Caco-2 (cell line): Measurements from ENCODE around the gene ACOXL. TPM values are rescaled to one million over a fixed set of nuclear protein-coding genes. Genes with fewer than 3 reads are reported as not detected.

ENCODE experiments used
- BruUV-seq: library from RNA; stranded (reverse); fragments of 400-500 nt; replicated peaks from 2 replicates; lab custom pipeline; 2021; lab: Mats Ljungman, UMichigan
- CTCF ChIA-PET: fragments of 300-600 bp; sonication (Branson Sonifier 250); formaldehyde crosslinking; loops from one replicate; lab custom pipeline; 2022; ENCODE audit warnings: antibody characterized with exemption; lab: Charles Lee
- POLR2A ChIA-PET: fragments of 300-600 bp; sonication (Branson Sonifier 250); formaldehyde crosslinking; loops from one replicate; lab custom pipeline; 2022; ENCODE audit warnings: antibody characterized with exemption; lab: Charles Lee
- DNase-seq, 2 experiments: peaks; one replicate each; pipeline versions ENCODE4 v3.0.0 to v3.0.0-alpha.2; 2020 to 2022
- H3K27me3 ChIP-seq: replicated peaks from 2 replicates; pipeline ENCODE4 v1.6.0; 2011; ENCODE audit warnings: low read length; ENCODE audit not compliant: control insufficient read depth, insufficient read depth
- H3K36me3 ChIP-seq: 2 replicates; pipeline ENCODE4 v1.5.1; 2011; ENCODE audit warnings: low read length; ENCODE audit not compliant: control insufficient read depth, insufficient read depth
- H3K4me1 ChIP-seq: fragments of 250-450 bp; sonication (Bioruptor Pico); 2 replicates; pipeline ENCODE4 v1.5.1; 2020; ENCODE audit warnings: mild to moderate bottlenecking
- H3K4me3 ChIP-seq: 2 replicates; pipeline ENCODE4 v1.5.1; 2011; ENCODE audit warnings: low read depth, mild to moderate bottlenecking, control low read depth, low read length
- H3K9me3 ChIP-seq: fragments of 250-450 bp; sonication (Bioruptor Pico); 2 replicates; pipeline ENCODE4 v1.5.1; 2020; ENCODE audit warnings: mild to moderate bottlenecking, moderate library complexity
- H3K27ac Mint-ChIP-seq: one replicate; pipeline ENCODE4 v1.8.0; 2022; ENCODE audit warnings: mixed read lengths; ENCODE audit not compliant: unreplicated experiment
- H3K27me3 Mint-ChIP-seq: one replicate; pipeline ENCODE4 v1.8.0; 2022; ENCODE audit warnings: mixed read lengths; ENCODE audit not compliant: insufficient read depth, unreplicated experiment
- H3K36me3 Mint-ChIP-seq: one replicate; pipeline ENCODE4 v1.8.0; 2022; ENCODE audit warnings: mild to moderate bottlenecking, mixed read lengths; ENCODE audit not compliant: insufficient read depth, unreplicated experiment
- H3K4me1 Mint-ChIP-seq: one replicate; pipeline ENCODE4 v1.8.0; 2022; ENCODE audit warnings: low read depth, mixed read lengths; ENCODE audit not compliant: unreplicated experiment
- H3K4me3 Mint-ChIP-seq: one replicate; pipeline ENCODE4 v1.8.0; 2022; ENCODE audit warnings: mild to moderate bottlenecking, moderate library complexity, mixed read lengths; ENCODE audit not compliant: unreplicated experiment
- H3K9me3 Mint-ChIP-seq: one replicate; pipeline ENCODE4 v1.8.0; 2022; ENCODE audit warnings: mixed read lengths; ENCODE audit not compliant: unreplicated experiment
- CTCF ChIP-seq, 2 experiments: fragments of 200-600 bp in 1 of 2; IDR thresholded peaks; 1 replicate in 1 of 2; 2 replicates in 1 of 2; pipeline versions ENCODE4 v1.5.1 to v1.8.0; 2011 to 2022; ENCODE audit warnings: antibody characterized with exemption in 1 of 2, control low read depth in 1 of 2, inconsistent platforms in 1 of 2, low read depth in 1 of 2, low read length in 1 of 2, mild to moderate bottlenecking in 1 of 2, moderate library complexity in 1 of 2; ENCODE audit not compliant: insufficient read depth in 1 of 2, severe bottlenecking in 1 of 2, unreplicated experiment in 1 of 2
- intact Hi-C: fragments of 100-400 bp; cut with micrococcal nuclease; formaldehyde crosslinking; loops from one replicate; pipeline ENCODE4 v1.10.0; 2022; ENCODE audit not compliant: unreplicated experiment
- total RNA-seq: library from RNA; stranded (reverse); gene quantifications from 2 replicates; pipeline ENCODE4 v1.2.3, GENCODE V29; 2022

ACOXL gene
- total RNA-seq, 1 experiment from 2014 or later = 2.6 TPM

- Mint-ChIP-seq H3K9me3 (no peaks in the 10 kb centered on the region), H3K36me3 (no peaks in the 10 kb centered on the region), H3K4me3 (no peak overlapping the region), H3K4me1 (no peaks in the 10 kb centered on the region), H3K27me3 (peaks cover 4% of the 10 kb centered on the region), H3K27ac (no peak overlapping the region)
- no peaks in the 10 kb centered on the region for H3K9me3 ChIP-seq
- intact Hi-C loops = no loop called here
- no peak for TF ChIP-seq CTCF (IDR thresholded peaks at IDR 0.05; ENCODE audit: insufficient read depth in 1 of 2, low read depth in 1 of 2, low read length in 1 of 2, severe bottlenecking in 1 of 2, unreplicated experiment in 1 of 2)
- H3K27me3 ChIP-seq = no peaks in the 10 kb centered on the region
- CTCF ChIA-PET = no interaction called here
- POLR2A ChIA-PET = no interaction called here
- H3K4me3 ChIP-seq = no peak overlapping the region
- BruUV-seq = no TSS peak
- no peaks in the 10 kb centered on the region for H3K4me1 ChIP-seq
- H3K36me3 ChIP-seq = no peaks in the 10 kb centered on the region
- no peak for DNase-seq
These were observed 132.4 kb downstream of the ACOXL start for GRCh38 chr2:110864731-110865130.

GRCh38 chr2:110865188-110865587 is 132.8 kb downstream of the ACOXL start:
- Mint-ChIP-seq H3K36me3 (no peaks in the 10 kb centered on the region), H3K4me1 (no peaks in the 10 kb centered on the region), H3K4me3 (no peak overlapping the region), H3K9me3 (no peaks in the 10 kb centered on the region), H3K27me3 (peaks cover 4% of the 10 kb centered on the region), H3K27ac (no peak overlapping the region)
- Histone ChIP-seq H3K36me3 (no peaks in the 10 kb centered on the region), H3K4me1 (no peaks in the 10 kb centered on the region), H3K27me3 (no peaks in the 10 kb centered on the region), H3K4me3 (no peak overlapping the region), H3K9me3 (no peaks in the 10 kb centered on the region)
- no TSS peak for BruUV-seq
- CTCF ChIA-PET = no interaction called here
- no peak for DNase-seq
- POLR2A ChIA-PET = no interaction called here
- intact Hi-C loops = no loop called here
- TF ChIP-seq CTCF (IDR thresholded peaks at IDR 0.05; ENCODE audit: insufficient read depth in 1 of 2, low read depth in 1 of 2, low read length in 1 of 2, severe bottlenecking in 1 of 2, unreplicated experiment in 1 of 2) = no peak

GRCh38 chr2:110866045-110866444 is 133.7 kb downstream of the ACOXL start:
- Histone ChIP-seq H3K4me1 (no peaks in the 10 kb centered on the region), H3K9me3 (no peaks in the 10 kb centered on the region), H3K4me3 (no peak overlapping the region), H3K36me3 (no peaks in the 10 kb centered on the region), H3K27me3 (no peaks in the 10 kb centered on the region)
- TF ChIP-seq CTCF (IDR thresholded peaks at IDR 0.05; ENCODE audit: insufficient read depth in 1 of 2, low read depth in 1 of 2, low read length in 1 of 2, severe bottlenecking in 1 of 2, unreplicated experiment in 1 of 2) = no peak
- intact Hi-C loops = no loop called here
- Mint-ChIP-seq H3K4me3 (no peak overlapping the region), H3K4me1 (no peaks in the 10 kb centered on the region), H3K27ac (no peak overlapping the region), H3K36me3 (no peaks in the 10 kb centered on the region), H3K9me3 (no peaks in the 10 kb centered on the region), H3K27me3 (peaks cover 4% of the 10 kb centered on the region)
- POLR2A ChIA-PET = no interaction called here
- no TSS peak for BruUV-seq
- CTCF ChIA-PET = no interaction called here
- no peak for DNase-seq
